IMR-90 (cell line): Measurements from ENCODE around the gene HYAL3. TPM values are rescaled to one million over a fixed set of nuclear protein-coding genes. Genes with fewer than 3 reads are reported as not detected.
A peak's percentile ranks its signal among the peaks of the same experiment; 100 is the strongest.

Experiments used
- ATAC-seq: fragments of 200-7000 bp; cut with Tn5 transposase; 2 replicates; pipeline ENCODE4 v1.9.1; 2020; ENCODE audit warnings: low read depth, mild to moderate bottlenecking, moderate library complexity
- BruUV-seq: library from RNA; stranded (reverse); fragments of 400-500 nt; replicated peaks from 2 replicates; lab custom pipeline; 2021; lab: Mats Ljungman, UMichigan
- CTCF ChIA-PET: fragments of 300-600 bp; formaldehyde crosslinking; extraction: SDS; loops from one replicate; lab custom pipeline; 2021; ENCODE audit warnings: antibody characterized with exemption; lab: Yijun Ruan, JAX
- POLR2A ChIA-PET: fragments of 300-600 bp; sonication (Branson Sonifier 250); formaldehyde crosslinking; loops from one replicate; lab custom pipeline; 2022; ENCODE audit warnings: antibody characterized with exemption; ENCODE audit not compliant: unreplicated experiment; lab: Charles Lee
- DNase-seq: peaks from one replicate; pipeline ENCODE4 v3.0.0; 2013
- H2AFZ ChIP-seq: replicated peaks from 2 replicates; pipeline ENCODE3; 2013; ENCODE audit warnings: low read length, mild to moderate bottlenecking; ENCODE audit not compliant: poor library complexity
- H2AK5ac ChIP-seq: 2 replicates; pipeline ENCODE4 v1.6.1; 2013; ENCODE audit warnings: low read depth, low read length, inconsistent platforms
- H2AK9ac ChIP-seq: replicated peaks from 2 replicates; pipeline ENCODE3; 2013; ENCODE audit warnings: mild to moderate bottlenecking, low read depth, low read length, moderate library complexity; ENCODE audit not compliant: poor library complexity
- H2BK120ac ChIP-seq: 2 replicates; pipeline ENCODE4 v1.6.1; 2013; ENCODE audit warnings: low read depth, low read length, inconsistent platforms
- H2BK15ac ChIP-seq: 3 replicates; pipeline ENCODE4 v1.6.1; 2013; ENCODE audit warnings: low read depth, low read length, inconsistent platforms
- H2BK20ac ChIP-seq: 2 replicates; pipeline ENCODE4 v1.6.1; 2013; ENCODE audit warnings: low read depth, mild to moderate bottlenecking, inconsistent platforms, low read length, moderate library complexity
- H2BK5ac ChIP-seq: 2 replicates; pipeline ENCODE4 v1.6.1; 2013; ENCODE audit warnings: mild to moderate bottlenecking, low read depth, low read length, inconsistent platforms; ENCODE audit not compliant: poor library complexity, severe bottlenecking
- H3K14ac ChIP-seq: replicated peaks from 2 replicates; pipeline ENCODE4 v1.6.1; 2013; ENCODE audit warnings: low read depth, low read length, inconsistent platforms
- H3K18ac ChIP-seq: 2 replicates; pipeline ENCODE4 v1.6.1; 2013; ENCODE audit warnings: low read depth, low read length, control low read depth
- H3K23ac ChIP-seq: 2 replicates; pipeline ENCODE4 v1.6.1; 2013; ENCODE audit warnings: low read depth, low read length, inconsistent platforms
- H3K27ac ChIP-seq: 2 replicates; pipeline ENCODE4 v1.5.1; 2013; ENCODE audit warnings: mild to moderate bottlenecking, control low read depth, low read length; ENCODE audit not compliant: insufficient read depth
- H3K27me3 ChIP-seq: 2 replicates; pipeline ENCODE4 v1.6.1; 2013; ENCODE audit warnings: low read length; ENCODE audit not compliant: control insufficient read depth, insufficient read depth
- H3K36me3 ChIP-seq: 2 replicates; pipeline ENCODE4 v1.6.1; 2013; ENCODE audit warnings: low read length, mixed read lengths; ENCODE audit not compliant: control insufficient read depth, insufficient read depth
- H3K4ac ChIP-seq: 2 replicates; pipeline ENCODE4 v1.6.1; 2013; ENCODE audit warnings: low read depth, low read length, inconsistent platforms
- H3K4me1 ChIP-seq: 2 replicates; pipeline ENCODE4 v1.6.1; 2013; ENCODE audit warnings: low read length, mixed read lengths; ENCODE audit not compliant: control insufficient read depth, insufficient read depth
- H3K4me2 ChIP-seq: 2 replicates; pipeline ENCODE4 v1.6.1; 2013; ENCODE audit warnings: low read depth, mild to moderate bottlenecking, control low read depth, low read length, moderate library complexity
- H3K4me3 ChIP-seq: 2 replicates; pipeline ENCODE4 v1.5.1; 2013; ENCODE audit warnings: low read depth, mild to moderate bottlenecking, control low read depth, low read length, moderate library complexity; ENCODE audit not compliant: insufficient read depth
- H3K56ac ChIP-seq: 2 replicates; pipeline ENCODE4 v1.6.1; 2013; ENCODE audit warnings: low read length, inconsistent platforms; ENCODE audit not compliant: insufficient read depth; ENCODE audit errors: extremely low read depth
- H3K79me1 ChIP-seq, 2 experiments: 2 replicates each; pipeline ENCODE4 v1.6.1; 2013; ENCODE audit warnings: low read length in 2 of 2, inconsistent platforms in 1 of 2, low read depth in 1 of 2
- H3K9ac ChIP-seq: 2 replicates; pipeline ENCODE4 v1.6.1; 2013; ENCODE audit warnings: low read depth, low read length, control low read depth
- H3K9me1 ChIP-seq: 2 replicates; pipeline ENCODE4 v1.6.1; 2013; ENCODE audit warnings: low read length, inconsistent platforms; ENCODE audit not compliant: insufficient read depth
- H3K9me3 ChIP-seq: 2 replicates; pipeline ENCODE4 v1.6.1; 2013; ENCODE audit warnings: low read length; ENCODE audit not compliant: control insufficient read depth, insufficient read depth
- H4K20me1 ChIP-seq: 2 replicates; pipeline ENCODE4 v1.6.1; 2013; ENCODE audit warnings: low read length, inconsistent platforms; ENCODE audit not compliant: insufficient read depth
- H4K5ac ChIP-seq: 2 replicates; pipeline ENCODE4 v1.6.1; 2013; ENCODE audit warnings: mild to moderate bottlenecking, low read depth, low read length, control low read depth
- H4K8ac ChIP-seq, 2 experiments: 2 replicates each; pipeline ENCODE4 v1.6.1; 2013; ENCODE audit warnings: low read depth in 2 of 2, low read length in 2 of 2, control low read depth in 1 of 2, inconsistent platforms in 1 of 2
- H4K91ac ChIP-seq: 2 replicates; pipeline ENCODE4 v1.6.1; 2013; ENCODE audit warnings: low read depth, low read length, inconsistent platforms; ENCODE audit not compliant: insufficient read depth
- BHLHE40 ChIP-seq: fragments of 150-350 bp; IDR thresholded peaks from 2 replicates; pipeline ENCODE4 v1.6.1; 2016; ENCODE audit warnings: mild to moderate bottlenecking, low read depth, low read length
- CTCF ChIP-seq: conservative IDR thresholded peaks from 2 replicates; pipeline ENCODE4 v1.5.1; 2012; ENCODE audit warnings: mild to moderate bottlenecking, low read depth, low read length, improper control_type of control experiment
- MAFK ChIP-seq: IDR thresholded peaks from 2 replicates; pipeline ENCODE4 v1.6.1; 2012; ENCODE audit warnings: low read depth, low read length, improper control_type of control experiment
- NFE2L2 ChIP-seq: fragments of 150-350 bp; IDR thresholded peaks from 2 replicates; pipeline ENCODE4 v1.6.1; 2016; ENCODE audit warnings: low read depth, mild to moderate bottlenecking, low read length
- RAD21 ChIP-seq: IDR thresholded peaks from 2 replicates; pipeline ENCODE4 v1.6.1; 2012; ENCODE audit warnings: low read length, improper control_type of control experiment
- USF2 ChIP-seq: fragments of 150-350 bp; IDR thresholded peaks from 2 replicates; pipeline ENCODE4 v1.6.1; 2017; ENCODE audit warnings: mild to moderate bottlenecking, antibody characterized with exemption, low read length, low read depth
- WGBS, 2 experiments: methylation state at CpG; one replicate each; pipeline versions ENCODE4 v1.1.5 to v1.1.7; 2013; ENCODE audit warnings: missing lambda C conversion rate in 2 of 2; ENCODE audit not compliant: insufficient read length in 1 of 2; ENCODE audit errors: extremely low coverage in 2 of 2; 5-methylcytosine and 5-hydroxymethylcytosine counted together
- dilution Hi-C: fragments of 300-500 bp; cut with HindIII; formaldehyde crosslinking; loops from one replicate; pipeline ENCODE4 v1.14.3; 2018; ENCODE audit warnings: low sequenced_read_pairs; ENCODE audit not compliant: unreplicated experiment
- in situ Hi-C: fragments of 300-500 bp; cut with MboI; formaldehyde crosslinking; loops from 3 replicates; pipeline ENCODE4 v1.14.3; 2019; ENCODE audit warnings: low sequenced_read_pairs, inconsistent platforms, mixed read lengths
- intact Hi-C: fragments of 100-400 bp; cut with micrococcal nuclease; formaldehyde crosslinking; loops from 2 replicates; pipeline ENCODE4 v1.10.0; 2022
- polyA plus RNA-seq, 3 experiments: library from polyadenylated mRNA; depleted of rRNA; stranded (reverse); fragments of >200 nt; gene quantifications; 2 replicates each; pipeline ENCODE4 v1.2.3, GENCODE V29; 2012; ENCODE audit warnings: low replicate concordance in 1 of 3
- total RNA-seq: library from RNA; depleted of rRNA; stranded (reverse); fragments of >200 nt; gene quantifications from 2 replicates; pipeline ENCODE4 v1.2.3, GENCODE V29; 2012

HYAL3 gene
- total and polyA plus RNA-seq, 2 of the 4 experiments (the other 2 are of a cell fraction): 2.7 to 5.7 TPM

- Histone ChIP-seq H3K9ac (peak within 1 kb of the TSS; percentile 69; the same call in 1 of the 2 replicates), H2BK5ac (peak within 1 kb of the TSS; percentile 82), H3K79me1 (peaks cover 15 to 37% of the 10 kb centered on the region in 2 experiments; a peak in 3 of 4 replicates), H4K91ac (peak within 1 kb of the TSS; percentile 73), H3K27me3 (no peaks in the 10 kb centered on the region), H3K4me3 (peak within 1 kb of the TSS; percentile 43), H2BK15ac (peak within 1 kb of the TSS; percentile 58; the same call in 2 of the 3 replicates), H2BK120ac (peak within 1 kb of the TSS; percentile 58), H3K4me2 (peak within 1 kb of the TSS; percentile 79), H3K36me3 (no peaks in the 10 kb centered on the region; the same call in 1 of the 2 replicates), H4K8ac (peak within 1 kb of the TSS; percentile 59 to 97), H2AK9ac (peak within 1 kb of the TSS; percentile 23), H2BK20ac (peak within 1 kb of the TSS; percentile 21; the same call in 1 of the 2 replicates), H3K18ac (peak within 1 kb of the TSS; percentile 81), H3K9me3 (no peaks in the 10 kb centered on the region), H3K14ac (peak within 1 kb of the TSS; percentile 65), H3K9me1 (peaks cover 14% of the 10 kb centered on the region), H3K4ac (peak within 1 kb of the TSS; percentile 81), H3K56ac (peak within 1 kb of the TSS; percentile 4; the same call in 1 of the 2 replicates), H4K5ac (peak within 1 kb of the TSS; percentile 81), H3K27ac (peak within 1 kb of the TSS; percentile 44), H4K20me1 (peaks cover 11% of the 10 kb centered on the region), H2AFZ (peak within 1 kb of the TSS; percentile 94), H3K4me1 (peaks cover 21% of the 10 kb centered on the region), H3K23ac (peak within 1 kb of the TSS; percentile 62), H2AK5ac (peak within 1 kb of the TSS; percentile 54)
- ChIA-PET CTCF (interaction anchor here (0.6 kb wide), 1 partner anchor 1738 kb away, joined by 3 read pairs; no protein-coding TSS in a partner anchor), POLR2A (interaction anchor here (0.6 kb wide), 1 partner anchor 10 kb away, joined by 4 read pairs; the partner anchor contains the start of genes CYB561D2 and NPRL2)
- BruUV-seq: no TSS peak
- no peak for TF ChIP-seq RAD21
- no peak for TF ChIP-seq NFE2L2
- TF ChIP-seq BHLHE40: no peak
- no peak for TF ChIP-seq MAFK
- no peak for TF ChIP-seq CTCF
- peak; percentile 30; the same call in 1 of the 2 replicates for TF ChIP-seq USF2
- intact Hi-C loops: no loop called here
- WGBS, 2 experiments: 7% methylated on average over 32 of the region's 85 CpGs; no CpG with 5 or more reads in 1 of the 2 experiments
- in situ Hi-C loops: loop anchor here (25.0 kb wide), 3 partner anchors 1047 to 1822 kb away; partner anchors contain the start of genes ABHD14B, GPR62, MANF and PCBP4
- DNase-seq (no peak), ATAC-seq (peak; percentile 16)
- dilution Hi-C loops: no loop called here
Measured at GRCh38 chr3:50340448-50341329, 41.5 kb upstream of the HYAL3 start, which contains the start of gene RASSF1. Gene RASSF1 (minus strand): TSS chr3:50340836. CDS start chr3:50340805, 31 bp downstream.
